ENCODE measurements around the gene ZNF768.

ZNF768 gene

GRCh38 chr16:30561089-30561816 is 34.9 kb upstream of the ZNF768 start:
- ATAC-seq (ENCODE audit: low read depth) (no peak), DNase-seq (ENCODE audit: low spot score in 2 of 2) (peak; percentile 25 to 41)
- Mint-ChIP-seq H3K27ac (peak overlapping the region; percentile 95), H3K4me1 (peaks cover 6% of the 10 kb centered on the region), H3K4me3 (peak overlapping the region; percentile 94), H3K9me3 (no peaks in the 10 kb centered on the region), H3K27me3 (no peaks in the 10 kb centered on the region), H3K36me3 (no peaks in the 10 kb centered on the region)

GRCh38 chr16:30559690-30560089 is 33.3 kb upstream of the ZNF768 start:
- DNase-seq (ENCODE audit: low spot score in 2 of 2) (no peak), ATAC-seq (ENCODE audit: low read depth) (no peak)
- no peaks in the 10 kb centered on the region for H3K36me3 Mint-ChIP-seq
- H3K4me1 Mint-ChIP-seq: peaks cover 10% of the 10 kb centered on the region
- peak overlapping the region; percentile 35 for H3K27ac Mint-ChIP-seq
- H3K27me3 Mint-ChIP-seq: no peaks in the 10 kb centered on the region
- H3K9me3 Mint-ChIP-seq: no peaks in the 10 kb centered on the region
- H3K4me3 Mint-ChIP-seq: peak overlapping the region; percentile 8

- H3K27me3 Mint-ChIP-seq: no peaks in the 10 kb centered on the region
- H3K27ac Mint-ChIP-seq: peak overlapping the region; percentile 92
- ATAC-seq (ENCODE audit: low read depth): no peak
- H3K4me3 Mint-ChIP-seq: peak overlapping the region; percentile 89
- no peaks in the 10 kb centered on the region for H3K9me3 Mint-ChIP-seq
- no peak for DNase-seq (ENCODE audit: low spot score in 2 of 2)
- H3K4me1 Mint-ChIP-seq: peaks cover 12% of the 10 kb centered on the region
- peaks cover 5% of the 10 kb centered on the region for H3K36me3 Mint-ChIP-seq
Observed at GRCh38 chr16:30558789-30559377, 32.5 kb upstream of the ZNF768 start.

- peak within 1 kb of the TSS; percentile 92 for H3K27ac Mint-ChIP-seq
- H3K36me3 Mint-ChIP-seq: peaks cover 5% of the 10 kb centered on the region
Observed at GRCh38 chr16:30557957-30558788, 31.8 kb upstream of the ZNF768 start, which contains the start of gene ZNF764. Gene ZNF764 (minus strand): TSS chr16:30558374. CDS start chr16:30558182, 192 bp downstream.

GRCh38 chr16:30557707-30557956 is 31.3 kb upstream of the ZNF768 start:
- DNase-seq (ENCODE audit: low spot score in 2 of 2): no peak
- peaks cover 21% of the 10 kb centered on the region for H3K4me1 Mint-ChIP-seq
- H3K27ac Mint-ChIP-seq: peak overlapping the region; percentile 92
- peak overlapping the region; percentile 89 for H3K4me3 Mint-ChIP-seq
- H3K27me3 Mint-ChIP-seq: no peaks in the 10 kb centered on the region
- peaks cover 5% of the 10 kb centered on the region for H3K36me3 Mint-ChIP-seq
- no peak for ATAC-seq (ENCODE audit: low read depth)
- no peaks in the 10 kb centered on the region for H3K9me3 Mint-ChIP-seq

More at GRCh38 chr16:30557957-30558788, 31.8 kb upstream of the ZNF768 start, which contains the start of gene ZNF764:
- ATAC-seq (ENCODE audit: low read depth) (peak; percentile 88), DNase-seq (ENCODE audit: low spot score in 2 of 2) (peak; percentile 85 to 92)
- peak within 1 kb of the TSS; percentile 89 for H3K4me3 Mint-ChIP-seq
- no peaks in the 10 kb centered on the region for H3K9me3 Mint-ChIP-seq
- peaks cover 17% of the 10 kb centered on the region for H3K4me1 Mint-ChIP-seq
- no peaks in the 10 kb centered on the region for H3K27me3 Mint-ChIP-seq

GRCh38 chr16:30556125-30556473 is 29.7 kb upstream of the ZNF768 start:
- peaks cover 21% of the 10 kb centered on the region for H3K4me1 Mint-ChIP-seq
- DNase-seq (ENCODE audit: low spot score in 2 of 2) (no peak), ATAC-seq (ENCODE audit: low read depth) (no peak)
- H3K27me3 Mint-ChIP-seq: no peaks in the 10 kb centered on the region
- no peak overlapping the region for H3K27ac Mint-ChIP-seq
- H3K9me3 Mint-ChIP-seq: no peaks in the 10 kb centered on the region
- peak overlapping the region; percentile 70 for H3K4me3 Mint-ChIP-seq
- H3K36me3 Mint-ChIP-seq: peaks cover 5% of the 10 kb centered on the region

- Mint-ChIP-seq H3K4me3 (peak overlapping the region; percentile 70), H3K4me1 (peaks cover 21% of the 10 kb centered on the region), H3K9me3 (no peaks in the 10 kb centered on the region), H3K36me3 (peaks cover 5% of the 10 kb centered on the region), H3K27me3 (no peaks in the 10 kb centered on the region), H3K27ac (no peak overlapping the region)
- DNase-seq (ENCODE audit: low spot score in 2 of 2) (no peak), ATAC-seq (ENCODE audit: low read depth) (no peak)
Observed at GRCh38 chr16:30555315-30556124, 29.2 kb upstream of the ZNF768 start.

GRCh38 chr16:30554557-30555314 is 28.4 kb upstream of the ZNF768 start:
- Mint-ChIP-seq H3K27me3 (no peaks in the 10 kb centered on the region), H3K4me1 (peaks cover 21% of the 10 kb centered on the region)

GRCh38 chr16:30553393-30553899 is 27.1 kb upstream of the ZNF768 start:
- Mint-ChIP-seq H3K27ac (peak overlapping the region; percentile 67), H3K4me3 (no peak overlapping the region), H3K4me1 (peaks cover 16% of the 10 kb centered on the region), H3K36me3 (peaks cover 5% of the 10 kb centered on the region), H3K27me3 (no peaks in the 10 kb centered on the region), H3K9me3 (no peaks in the 10 kb centered on the region)
- DNase-seq (ENCODE audit: low spot score in 2 of 2) (no peak), ATAC-seq (ENCODE audit: low read depth) (no peak)

More at GRCh38 chr16:30554557-30555314, 28.4 kb upstream of the ZNF768 start:
- Mint-ChIP-seq H3K9me3 (no peaks in the 10 kb centered on the region), H3K4me3 (no peak overlapping the region), H3K27ac (no peak overlapping the region), H3K36me3 (peaks cover 5% of the 10 kb centered on the region)
- ATAC-seq (ENCODE audit: low read depth): no peak
- DNase-seq (ENCODE audit: low spot score in 2 of 2): no peak

GRCh38 chr16:30552956-30553355 is 26.6 kb upstream of the ZNF768 start:
- Mint-ChIP-seq H3K36me3 (peaks cover 5% of the 10 kb centered on the region), H3K27ac (no peak overlapping the region), H3K4me1 (peaks cover 16% of the 10 kb centered on the region), H3K9me3 (no peaks in the 10 kb centered on the region), H3K27me3 (no peaks in the 10 kb centered on the region), H3K4me3 (no peak overlapping the region)
- ATAC-seq (ENCODE audit: low read depth) (no peak), DNase-seq (ENCODE audit: low spot score in 2 of 2) (no peak)

GRCh38 chr16:30551781-30552180 is 25.4 kb upstream of the ZNF768 start:
- Mint-ChIP-seq H3K9me3 (no peaks in the 10 kb centered on the region), H3K36me3 (peaks cover 5% of the 10 kb centered on the region), H3K4me3 (no peak overlapping the region), H3K4me1 (peaks cover 16% of the 10 kb centered on the region), H3K27ac (no peak overlapping the region), H3K27me3 (no peaks in the 10 kb centered on the region)
- ATAC-seq (ENCODE audit: low read depth) (no peak), DNase-seq (ENCODE audit: low spot score in 2 of 2) (no peak)

GRCh38 chr16:30548416-30549253 is 22.3 kb upstream of the ZNF768 start:
- ATAC-seq (ENCODE audit: low read depth) (no peak), DNase-seq (ENCODE audit: low spot score in 2 of 2) (no peak)
- peaks cover 14% of the 10 kb centered on the region for H3K4me1 Mint-ChIP-seq
- no peaks in the 10 kb centered on the region for H3K36me3 Mint-ChIP-seq
- H3K27me3 Mint-ChIP-seq: no peaks in the 10 kb centered on the region
- no peak overlapping the region for H3K4me3 Mint-ChIP-seq
- no peaks in the 10 kb centered on the region for H3K9me3 Mint-ChIP-seq
- no peak overlapping the region for H3K27ac Mint-ChIP-seq
